ENCODE measurements around the gene FOXK1. TPM values are rescaled to one million over a fixed set of nuclear protein-coding genes. Genes with fewer than 3 reads are reported as not detected.
A peak's percentile ranks its signal among the peaks of the same experiment; 100 is the strongest.
"Not testable (repeated sequence)": the region's sequence is repeated elsewhere in the genome, so short reads cannot be mapped to it uniquely, and the experiment has no call there.

FOXK1 gene
- total and polyA plus RNA-seq, 7 donors = 1.8 to 47.1 (median 17.1) TPM

- H3K36me3 ChIP-seq = peaks cover 20 to 54% (median 37%) of the 10 kb centered on the region in 4 donors
- H3K4me1 ChIP-seq = peaks cover 0 to 17% (median 12%) of the 10 kb centered on the region in 4 donors
- intact Hi-C loops (cut with DNase I) = no loop called here
- H3K27me3 ChIP-seq = no peaks in the 10 kb centered on the region
- 95% methylated on average over 25 of the region's 25 CpGs for WGBS, 2 donors
- H3K9me3 ChIP-seq = no peaks in the 10 kb centered on the region
- DNase-seq = peak; percentile 70
- H3K27ac ChIP-seq = peak overlapping the region in 3 of 4 donors; percentile 71 to 73 (median 72)
- TF ChIP-seq POLR2A (IDR thresholded peaks at IDR 0.05) = no peak
- no peak overlapping the region for H3K4me3 ChIP-seq
Observed at GRCh38 chr7:4791101-4791737, 109.1 kb downstream of the FOXK1 start.

- H3K27ac ChIP-seq = peak overlapping the region; percentile 57 to 73 (median 72)
- peaks cover 0 to 17% (median 12%) of the 10 kb centered on the region in 4 donors for H3K4me1 ChIP-seq
- H3K9me3 ChIP-seq = no peaks in the 10 kb centered on the region
- DNase-seq = peak; percentile 87
- intact Hi-C loops (cut with DNase I) = no loop called here
- H3K36me3 ChIP-seq = peaks cover 13 to 47% (median 33%) of the 10 kb centered on the region in 4 donors
- no peaks in the 10 kb centered on the region for H3K27me3 ChIP-seq
- TF ChIP-seq POLR2A (IDR thresholded peaks at IDR 0.05) = no peak
- TF ChIP-seq CTCF (IDR thresholded peaks at IDR 0.05) = peak; percentile 24 to 95 (median 68)
- H3K4me3 ChIP-seq = peak overlapping the region; percentile 20 to 64 (median 56)
- WGBS, 2 donors = 45 to 46% methylated on average over 50 of the region's 50 CpGs
Observed at GRCh38 chr7:4791738-4792536, 109.8 kb downstream of the FOXK1 start.

GRCh38 chr7:4792537-4793126, 110.5 kb downstream of the FOXK1 start:
- H3K27me3 ChIP-seq = no peaks in the 10 kb centered on the region
- H3K4me3 ChIP-seq = peak overlapping the region; percentile 20 to 64 (median 56)
- DNase-seq = peak; percentile 70
- no peaks in the 10 kb centered on the region for H3K9me3 ChIP-seq
- TF ChIP-seq POLR2A (IDR thresholded peaks at IDR 0.05) (no peak), CTCF (IDR thresholded peaks at IDR 0.05) (no peak), POLR2AphosphoS5 (IDR thresholded peaks at IDR 0.05) (peak in 2 of 4 donors; percentile 58 to 61), EP300 (IDR thresholded peaks at IDR 0.05) (no peak)
- 19 to 23% methylated on average over 47 of the region's 47 CpGs for WGBS, 2 donors
- H3K36me3 ChIP-seq = peaks cover 7 to 40% (median 28%) of the 10 kb centered on the region in 4 donors
- H3K4me1 ChIP-seq = peaks cover 0 to 17% (median 12%) of the 10 kb centered on the region in 4 donors
- peak overlapping the region; percentile 57 to 73 (median 72) for H3K27ac ChIP-seq
- intact Hi-C loops (cut with DNase I) = no loop called here

DNA sequence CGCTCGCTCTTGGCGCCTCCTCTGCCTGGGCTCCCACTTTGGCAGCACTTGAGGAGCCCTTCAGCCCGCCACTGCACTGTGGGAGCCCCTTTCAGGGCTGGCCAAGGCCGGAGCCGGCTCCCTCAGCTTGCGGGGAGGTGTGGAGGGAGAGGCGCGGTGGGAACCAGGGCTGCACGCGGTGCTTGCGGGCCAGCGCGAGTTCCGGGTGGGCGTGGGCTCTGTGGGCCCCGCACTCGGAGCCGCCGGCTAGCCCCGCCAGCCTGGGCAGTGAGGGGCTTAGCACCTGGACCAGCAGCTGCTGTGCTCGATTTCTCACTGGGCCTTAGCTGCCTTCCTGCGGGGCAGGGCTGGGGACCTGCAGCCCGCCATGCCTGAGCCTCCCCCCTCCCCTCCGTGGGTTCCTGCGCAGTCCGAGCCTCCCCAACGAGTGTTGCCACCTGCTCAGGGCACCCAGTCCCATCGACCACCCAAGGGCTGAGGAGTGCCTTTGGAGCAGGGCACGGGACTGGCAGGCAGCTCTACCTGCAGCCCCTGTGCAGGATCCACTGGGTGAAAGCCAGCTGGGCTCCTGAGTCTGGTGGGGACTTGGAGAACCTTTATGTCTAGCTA, 111.4 kb downstream of the FOXK1 start:
- H3K9me3 ChIP-seq; intact Hi-C loops (cut with DNase I); H3K4me3 ChIP-seq; H3K27ac ChIP-seq; H3K27me3 ChIP-seq: not testable (repeated sequence)
- Histone ChIP-seq H3K36me3 (peaks cover under 1 to 32% (median 19%) of the 10 kb centered on the region in 4 donors), H3K4me1 (peaks cover 0 to 21% (median 15%) of the 10 kb centered on the region in 4 donors)
- 92 to 96% methylated on average over 30 of the region's 30 CpGs for WGBS, 2 donors
- DNase-seq = peak; percentile 64

DNA sequence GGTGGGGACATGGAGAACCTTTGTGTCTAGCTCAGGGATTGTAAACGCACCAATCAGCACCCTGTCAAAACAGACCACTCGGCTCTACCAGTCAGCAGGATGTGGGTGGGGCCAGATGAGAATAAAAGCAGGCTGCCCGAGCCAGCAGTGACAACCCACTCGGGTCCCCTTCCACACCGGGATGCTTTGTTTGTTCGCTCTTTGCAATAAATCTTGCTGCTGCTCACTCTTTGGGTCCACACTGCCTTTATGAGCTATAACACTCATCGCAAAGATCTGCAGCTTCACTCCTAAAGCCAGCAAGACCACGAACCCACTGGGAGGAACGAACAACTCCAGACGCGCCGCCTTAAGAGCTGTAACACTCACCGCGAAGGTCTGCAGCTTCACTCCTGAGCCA, 112.1 kb downstream of the FOXK1 start:
- Histone ChIP-seq H3K4me1 (peaks cover 0 to 21% (median 15%) of the 10 kb centered on the region in 4 donors), H3K36me3 (peaks cover 0 to 25% (median 16%) of the 10 kb centered on the region in 4 donors)
- H3K27ac ChIP-seq; DNase-seq; H3K9me3 ChIP-seq; H3K4me3 ChIP-seq; intact Hi-C loops (cut with DNase I); H3K27me3 ChIP-seq: not testable (repeated sequence)
- 80 to 82% methylated on average over 14 of the region's 14 CpGs for WGBS, 2 donors

All from sigmoid colon (tissue), 7 donors.